Measurements from ENCODE around the gene ZNF814.
"Not testable (repeated sequence)": the region's sequence is repeated elsewhere in the genome, so short reads cannot be mapped to it uniquely, and the experiment has no call there.

ZNF814 gene

GRCh38 chr19:57854117-57854516 lies 34.7 kb downstream of the ZNF814 start:
- not testable (repeated sequence) for DNase-seq

GRCh38 chr19:57851812-57852603 lies 36.8 kb downstream of the ZNF814 start:
- not testable (repeated sequence) for DNase-seq

GRCh38 chr19:57850553-57851017 lies 38.3 kb downstream of the ZNF814 start:
- DNase-seq: peak; percentile 26

GRCh38 chr19:57849666-57850473 lies 39.0 kb downstream of the ZNF814 start, which contains the start of gene ZNF587:
ZNF587 (plus strand) TSS chr19:57849859; CDS start chr19:57850039, 180 bp downstream.
- peak; percentile 91 for DNase-seq

- not testable (repeated sequence) for DNase-seq
These were observed 39.6 kb downstream of the ZNF814 start for GRCh38 chr19:57849162-57849665.

GRCh38 chr19:57847164-57847563 lies 41.7 kb downstream of the ZNF814 start:
- not testable (repeated sequence) for DNase-seq

- DNase-seq: no peak
These were observed 47.6 kb downstream of the ZNF814 start for GRCh38 chr19:57841122-57841763.

GRCh38 chr19:57838622-57839191 lies 50.1 kb downstream of the ZNF814 start:
- DNase-seq: not testable (repeated sequence)

GRCh38 chr19:57836991-57837390 lies 51.8 kb downstream of the ZNF814 start:
- not testable (repeated sequence) for DNase-seq

GRCh38 chr19:57830071-57830602 lies 58.7 kb downstream of the ZNF814 start, which contains the start of gene ZNF587B:
ZNF587B (plus strand) TSS chr19:57830299; CDS start chr19:57830529, 230 bp downstream.
- peak; percentile 55 for DNase-seq

- no peak for DNase-seq
These were observed 59.5 kb downstream of the ZNF814 start for GRCh38 chr19:57829316-57829715.

- DNase-seq: no peak
These were observed 63.3 kb downstream of the ZNF814 start for GRCh38 chr19:57825511-57825910.

- not testable (repeated sequence) for DNase-seq
These were observed 65.2 kb downstream of the ZNF814 start for GRCh38 chr19:57823608-57824007.

- DNase-seq: not testable (repeated sequence)
These were observed 65.7 kb downstream of the ZNF814 start for GRCh38 chr19:57823155-57823554.

GRCh38 chr19:57821501-57821900 lies 67.3 kb downstream of the ZNF814 start:
- DNase-seq: not testable (repeated sequence)

- DNase-seq: not testable (repeated sequence)
These were observed 67.7 kb downstream of the ZNF814 start for GRCh38 chr19:57821095-57821494.

- no peak for DNase-seq
These were observed 68.2 kb downstream of the ZNF814 start for GRCh38 chr19:57820599-57820998.

GRCh38 chr19:57819475-57820148 lies 69.2 kb downstream of the ZNF814 start:
- peak; percentile 97 for DNase-seq

- DNase-seq: no peak
These were observed 70.5 kb downstream of the ZNF814 start for GRCh38 chr19:57818378-57818777.

GRCh38 chr19:57817976-57818375 lies 70.9 kb downstream of the ZNF814 start:
- DNase-seq: no peak

GRCh38 chr19:57816652-57817051 lies 72.2 kb downstream of the ZNF814 start:
- DNase-seq: no peak
